ENCODE results near the gene ATRX.

- TF ChIP-seq TAF1 (IDR thresholded peaks at IDR 0.05; ENCODE audit: borderline replicate concordance, insufficient read depth, low read length), result no peak
- TF ChIP-seq POLR2AphosphoS5 (IDR thresholded peaks at IDR 0.05; ENCODE audit: low read depth, low read length), result no peak
- TF ChIP-seq REST (IDR thresholded peaks at IDR 0.05; ENCODE audit: insufficient read depth in 1 of 2, low read depth in 2 of 2, low read length in 2 of 2), result no peak
- TF ChIP-seq SIN3A (IDR thresholded peaks at IDR 0.05; ENCODE audit: borderline replicate concordance, insufficient read depth, low read length), result no peak
- no peak for TF ChIP-seq FOXP2 (optimal IDR thresholded peaks at IDR 0.05; ENCODE audit: borderline replicate concordance, extremely low read depth, extremely low read length, insufficient read depth)
These were observed 9.1 kb upstream of the ATRX start for GRCh38 chrX:77795124-77795523.

Measured in PFSK-1 (cell line).